K562 (cell line): ENCODE measurements around the gene ALK. TPM values are rescaled to one million over a fixed set of nuclear protein-coding genes. Genes with fewer than 3 reads are reported as not detected.

ENCODE experiments used
- ATAC-seq: fragments of 200-7000 bp; cut with Tn5 transposase; 3 replicates; pipeline ENCODE4 v1.9.1; 2020; ENCODE audit warnings: moderate library complexity
- BruUV-seq: library from RNA; stranded (reverse); fragments of 400-500 nt; replicated peaks from 2 replicates; lab custom pipeline; 2021; lab: Mats Ljungman, UMichigan
- CTCF ChIA-PET: fragments of 300-600 bp; formaldehyde crosslinking; extraction: SDS; loops from one replicate; lab custom pipeline; 2021; ENCODE audit warnings: low intra/inter-chr PET ratio; lab: Yijun Ruan, JAX
- POLR2A ChIA-PET: fragments of 300-600, 350-650 bp; sonication (Branson Sonifier 250); formaldehyde crosslinking; extraction: SDS; loops from one replicate; lab custom pipeline; 2021; ENCODE audit warnings: antibody characterized with exemption, inconsistent platforms; lab: Yijun Ruan, JAX
- DNase-seq, 4 experiments: peaks; one replicate each; pipeline versions ENCODE4 v3.0.0 to v3.0.0-alpha.2; 2011 to 2018; ENCODE audit warnings: low spot score in 3 of 4, mixed read lengths in 3 of 4; ENCODE audit errors: extremely low read depth in 1 of 4
- FAIRE-seq: peaks from 2 replicates; lab custom pipeline; 2011; peaks lifted over from hg19 to GRCh38; lab: Jason Lieb, UNC
- H2AFZ ChIP-seq: 2 replicates; pipeline ENCODE4 v1.6.0; 2011; ENCODE audit warnings: low read depth, low read length, control low read depth, inconsistent platforms
- H3K27ac ChIP-seq: fragments of 200-600 bp; 3 replicates; pipeline ENCODE4 v1.8.0; 2011; ENCODE audit warnings: low read depth, mild to moderate bottlenecking, control low read depth, inconsistent platforms, low read length, moderate library complexity, mixed read lengths; ENCODE audit errors: extremely low read depth
- H3K27me3 ChIP-seq, 2 experiments: fragments of 300-600 bp in 1 of 2; 2 replicates in 1 of 2; 3 replicates in 1 of 2; pipeline versions ENCODE4 v1.6.0 to v1.8.0; 2011; ENCODE audit warnings: inconsistent platforms in 2 of 2, low read length in 2 of 2, mild to moderate bottlenecking in 1 of 2, mixed read lengths in 1 of 2, moderate library complexity in 1 of 2; ENCODE audit not compliant: control insufficient read depth in 2 of 2, insufficient read depth in 2 of 2
- H3K36me3 ChIP-seq: fragments of 300-600 bp; 3 replicates; pipeline ENCODE4 v1.8.0; 2011; ENCODE audit warnings: mild to moderate bottlenecking, low read length, inconsistent platforms; ENCODE audit not compliant: control insufficient read depth, insufficient read depth
- H3K4me1 ChIP-seq, 2 experiments: fragments of 200-600 bp in 1 of 2; replicated peaks in 1 of 2; 2 replicates in 1 of 2; 3 replicates in 1 of 2; pipeline versions ENCODE4 v1.5.1 to v1.8.0; 2011; ENCODE audit warnings: inconsistent platforms in 2 of 2, low read length in 2 of 2, mild to moderate bottlenecking in 1 of 2, mixed read lengths in 1 of 2, moderate library complexity in 1 of 2; ENCODE audit not compliant: control insufficient read depth in 2 of 2, insufficient read depth in 2 of 2
- H3K4me2 ChIP-seq: 2 replicates; pipeline ENCODE4 v1.6.1; 2011; ENCODE audit warnings: low read length, control low read depth, inconsistent platforms, mixed read lengths; ENCODE audit not compliant: insufficient read depth
- H3K4me3 ChIP-seq: fragments of 200-600 bp; sonication (generic), shearing (Covaris generic); 2 replicates; pipeline ENCODE4 v1.5.1; 2016; ENCODE audit warnings: control low read depth, inconsistent platforms
- H3K79me2 ChIP-seq: fragments of 200-600 bp; 3 replicates; pipeline ENCODE4 v1.8.0; 2011; ENCODE audit warnings: low read length, inconsistent platforms; ENCODE audit not compliant: control insufficient read depth, insufficient read depth
- H3K9ac ChIP-seq, 2 experiments: 2 replicates each; pipeline versions ENCODE4 v1.6.0 to v1.6.1; 2011; ENCODE audit warnings: low read depth in 2 of 2, low read length in 2 of 2, control low read depth in 1 of 2, inconsistent platforms in 1 of 2, mild to moderate bottlenecking in 1 of 2, mixed read lengths in 1 of 2; ENCODE audit not compliant: insufficient read depth in 1 of 2
- H3K9me1 ChIP-seq: one replicate; pipeline ENCODE4 v1.6.0; 2011; ENCODE audit warnings: inconsistent platforms, mild to moderate bottlenecking, low read length, moderate library complexity; ENCODE audit not compliant: control insufficient read depth, insufficient read depth
- H3K9me3 ChIP-seq: replicated peaks from 2 replicates; pipeline ENCODE4 v1.5.1; 2011; ENCODE audit warnings: low read depth, low read length, inconsistent platforms; ENCODE audit not compliant: control insufficient read depth, insufficient read depth
- H4K20me1 ChIP-seq: replicated peaks from 2 replicates; pipeline ENCODE4 v1.6.1; 2011; ENCODE audit warnings: low read length, inconsistent platforms, mixed read lengths; ENCODE audit not compliant: control insufficient read depth, insufficient read depth
- LARP7 ChIP-seq: fragments of 450-650 bp; IDR thresholded peaks from 2 replicates; pipeline ENCODE4 v1.6.1; 2016
- MAFG ChIP-seq: fragments of 450-650 bp; conservative IDR thresholded peaks from 2 replicates; pipeline ENCODE4 v1.6.1; 2016; ENCODE audit warnings: missing genetic modification characterization, missing compliant biosample characterization
- MCM3 ChIP-seq: fragments of 450-650 bp; IDR thresholded peaks from 2 replicates; pipeline ENCODE4 v1.6.1; 2016
- MEF2D ChIP-seq: conservative IDR thresholded peaks from 2 replicates; pipeline ENCODE4 v1.6.1; 2016; ENCODE audit warnings: low read depth, missing genetic modification characterization, missing compliant biosample characterization
- NCOA6 ChIP-seq: fragments of 450-650 bp; IDR thresholded peaks from 2 replicates; pipeline ENCODE4 v1.6.1; 2017; ENCODE audit warnings: mild to moderate bottlenecking
- PURB ChIP-seq: sonication (generic); formaldehyde crosslinking; IDR thresholded peaks from 2 replicates; pipeline ENCODE4 v1.9.0; 2021; ENCODE audit warnings: low read depth, mild to moderate bottlenecking, missing genetic modification reagents
- RBM39 ChIP-seq: fragments of 200-400 bp; formaldehyde crosslinking; optimal IDR thresholded peaks from 2 replicates; pipeline ENCODE3; 2018; ENCODE audit warnings: low read depth, low read length
- SRSF7 ChIP-seq: fragments of 200-400 bp; formaldehyde crosslinking; optimal IDR thresholded peaks from 2 replicates; pipeline ENCODE3; 2017; ENCODE audit warnings: mild to moderate bottlenecking, low read depth, low read length
- ZBED1 ChIP-seq: IDR thresholded peaks from 2 replicates; pipeline ENCODE4 v1.6.1; 2014
- ZNF212 ChIP-seq: fragments of 450-650 bp; formaldehyde crosslinking; IDR thresholded peaks from 2 replicates; pipeline ENCODE4 v1.4.0; 2020; ENCODE audit warnings: mild to moderate bottlenecking
- WGBS: fragments of 100-300 bp; shearing (Covaris generic); methylation state at CpG from one replicate; pipeline ENCODE4 v1.1.6; 2016; ENCODE audit warnings: low coverage, mixed read lengths; ENCODE audit not compliant: insufficient coverage; ENCODE audit errors: missing lambda C conversion rate; 5-methylcytosine and 5-hydroxymethylcytosine counted together
- in situ Hi-C: fragments of 300-500 bp; cut with MboI; formaldehyde crosslinking; loops from 4 replicates; pipeline ENCODE4 v1.15.0; 2018; ENCODE audit warnings: inconsistent platforms, mixed read lengths
- intact Hi-C: fragments of 100-400 bp; cut with micrococcal nuclease; formaldehyde crosslinking; loops from 2 replicates; pipeline ENCODE4 v1.14.2; 2022
- polyA plus RNA-seq, 8 experiments: library from polyadenylated mRNA; depleted of rRNA in 4 of 8; stranded (reverse) in 5 of 8; unstranded in 3 of 8; fragments of >200 nt; fragmentation: Nextera tagmentation in 2 of 8; fragmentation: Illumina TruSeq in 1 of 8; extraction: Ambion mirVana in 2 of 8; extraction: Trizol in 1 of 8; gene quantifications; 2 replicates each; pipeline versions ENCODE4 v1.2.1 to v1.2.3, GENCODE V29; 2011 to 2014; ENCODE audit warnings: inconsistent platforms in 1 of 8, missing spikeins in 1 of 8
- total RNA-seq, 7 experiments: library from RNA; depleted of rRNA in 6 of 7; stranded (reverse); fragments of >200 nt in 6 of 7; fragmentation: Illumina TruSeq in 2 of 7; extraction: Trizol in 2 of 7; gene quantifications; 2 replicates each; pipeline versions ENCODE4 v1.2.1 to v1.2.3, GENCODE V29; 2011 to 2021; ENCODE audit warnings: low replicate concordance in 1 of 7
- TF ChIP-seq, protein P1 (sequence below): fragments of 450-650 bp; IDR thresholded peaks from 2 replicates; pipeline ENCODE4 v1.6.1; 2016
- TF ChIP-seq, protein P2 (sequence below): sonication (generic); formaldehyde crosslinking; IDR thresholded peaks from 2 replicates; pipeline ENCODE4 v1.8.1; 2023; ENCODE audit warnings: mild to moderate bottlenecking, missing genetic modification reagents
- TF ChIP-seq, protein P3 (sequence below): fragments of 450-650 bp; formaldehyde crosslinking; IDR thresholded peaks from 2 replicates; pipeline ENCODE4 v1.4.0; 2020; ENCODE audit warnings: mild to moderate bottlenecking, mixed read lengths

ALK gene
- total and polyA plus RNA-seq, 9 of the 15 experiments (the other 6 are each of a cell fraction or from before 2014, with no cell fraction given): not detected

DNA sequence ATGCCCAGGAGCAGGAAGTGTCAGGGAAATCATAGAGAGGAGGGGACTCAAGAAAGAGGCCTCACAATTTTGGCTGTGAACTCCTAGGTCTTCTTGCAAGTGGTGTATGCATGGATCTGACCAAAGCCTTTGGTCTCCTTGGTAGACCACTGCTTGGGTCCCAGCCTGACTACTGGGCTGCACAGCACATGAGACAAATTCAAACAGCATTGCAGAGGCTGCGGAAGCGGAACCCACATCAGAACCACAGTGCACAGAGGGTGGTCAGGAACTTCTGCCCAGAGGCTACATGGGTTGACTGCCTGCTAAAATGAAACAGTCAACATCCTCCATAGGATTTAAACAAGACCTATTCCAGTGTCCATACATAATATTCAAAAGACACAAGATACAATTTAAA is 766.8 kb downstream of the ALK start:
- no peaks in the 10 kb centered on the region for H3K9me1 ChIP-seq
- H3K4me1 ChIP-seq: no peaks in the 10 kb centered on the region
- POLR2A ChIA-PET: no interaction called here
- in situ Hi-C loops: no loop called here
- TF ChIP-seq MCM3 (no peak), MAFG (tag) (no peak), ZBED1 (no peak), PURB (CRISPR knock-in tag) (no peak), ZNF212 (CRISPR knock-in tag) (no peak), RBM39 (no peak), SRSF7 (no peak), NCOA6 (no peak), MEF2D (tag) (no peak), LARP7 (no peak)
- TF ChIP-seq, protein P1, sequence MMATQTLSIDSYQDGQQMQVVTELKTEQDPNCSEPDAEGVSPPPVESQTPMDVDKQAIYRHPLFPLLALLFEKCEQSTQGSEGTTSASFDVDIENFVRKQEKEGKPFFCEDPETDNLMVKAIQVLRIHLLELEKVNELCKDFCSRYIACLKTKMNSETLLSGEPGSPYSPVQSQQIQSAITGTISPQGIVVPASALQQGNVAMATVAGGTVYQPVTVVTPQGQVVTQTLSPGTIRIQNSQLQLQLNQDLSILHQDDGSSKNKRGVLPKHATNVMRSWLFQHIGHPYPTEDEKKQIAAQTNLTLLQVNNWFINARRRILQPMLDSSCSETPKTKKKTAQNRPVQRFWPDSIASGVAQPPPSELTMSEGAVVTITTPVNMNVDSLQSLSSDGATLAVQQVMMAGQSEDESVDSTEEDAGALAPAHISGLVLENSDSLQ: no peak
- TF ChIP-seq, protein P2, sequence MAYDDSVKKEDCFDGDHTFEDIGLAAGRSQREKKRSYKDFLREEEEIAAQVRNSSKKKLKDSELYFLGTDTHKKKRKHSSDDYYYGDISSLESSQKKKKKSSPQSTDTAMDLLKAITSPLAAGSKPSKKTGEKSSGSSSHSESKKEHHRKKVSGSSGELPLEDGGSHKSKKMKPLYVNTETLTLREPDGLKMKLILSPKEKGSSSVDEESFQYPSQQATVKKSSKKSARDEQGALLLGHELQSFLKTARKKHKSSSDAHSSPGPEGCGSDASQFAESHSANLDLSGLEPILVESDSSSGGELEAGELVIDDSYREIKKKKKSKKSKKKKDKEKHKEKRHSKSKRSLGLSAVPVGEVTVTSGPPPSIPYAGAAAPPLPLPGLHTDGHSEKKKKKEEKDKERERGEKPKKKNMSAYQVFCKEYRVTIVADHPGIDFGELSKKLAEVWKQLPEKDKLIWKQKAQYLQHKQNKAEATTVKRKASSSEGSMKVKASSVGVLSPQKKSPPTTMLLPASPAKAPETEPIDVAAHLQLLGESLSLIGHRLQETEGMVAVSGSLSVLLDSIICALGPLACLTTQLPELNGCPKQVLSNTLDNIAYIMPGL (CRISPR knock-in tag): no peak
- TF ChIP-seq, protein P3, sequence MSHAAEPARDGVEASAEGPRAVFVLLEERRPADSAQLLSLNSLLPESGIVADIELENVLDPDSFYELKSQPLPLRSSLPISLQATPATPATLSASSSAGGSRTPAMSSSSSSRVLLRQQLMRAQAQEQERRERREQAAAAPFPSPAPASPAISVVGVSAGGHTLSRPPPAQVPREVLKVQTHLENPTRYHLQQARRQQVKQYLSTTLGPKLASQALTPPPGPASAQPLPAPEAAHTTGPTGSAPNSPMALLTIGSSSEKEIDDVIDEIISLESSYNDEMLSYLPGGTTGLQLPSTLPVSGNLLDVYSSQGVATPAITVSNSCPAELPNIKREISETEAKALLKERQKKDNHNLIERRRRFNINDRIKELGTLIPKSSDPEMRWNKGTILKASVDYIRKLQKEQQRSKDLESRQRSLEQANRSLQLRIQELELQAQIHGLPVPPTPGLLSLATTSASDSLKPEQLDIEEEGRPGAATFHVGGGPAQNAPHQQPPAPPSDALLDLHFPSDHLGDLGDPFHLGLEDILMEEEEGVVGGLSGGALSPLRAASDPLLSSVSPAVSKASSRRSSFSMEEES (CRISPR knock-in tag): no peak
- TF ChIP-seq, all 486 proteins: peak for 0
- Histone ChIP-seq H3K27me3 (peaks cover 2 to 11% of the 10 kb centered on the region in 2 experiments; a peak in 3 of 5 replicates), H2AFZ (no peak overlapping the region), H3K9me3 (no peaks in the 10 kb centered on the region), H4K20me1 (no peaks in the 10 kb centered on the region), H3K4me3 (no peak overlapping the region), H3K27ac (no peak overlapping the region), H3K36me3 (no peaks in the 10 kb centered on the region), H3K79me2 (no peaks in the 10 kb centered on the region), H3K4me2 (no peak overlapping the region), H3K9ac (no peak overlapping the region)
- 0% methylated on average over 2 of the region's 2 CpGs for WGBS
- DNase-seq: no peak
- no peak for FAIRE-seq
- intact Hi-C loops: no loop called here
- CTCF ChIA-PET: no interaction called here
- no TSS peak for BruUV-seq
- no peak for ATAC-seq
